DND-41 (cell line): ENCODE measurements around the gene CCDC18.

Experiments
- CTCF ChIP-seq: IDR thresholded peaks from 2 replicates; pipeline ENCODE4 v1.5.1; 2012; ENCODE audit warnings: borderline replicate concordance, low read length, moderate library complexity, mild to moderate bottlenecking; ENCODE audit not compliant: poor library complexity, severe bottlenecking; ENCODE audit errors: extremely low read depth
- EZH2 ChIP-seq: IDR thresholded peaks from 3 replicates; pipeline ENCODE4 v1.6.1; 2012; ENCODE audit warnings: borderline replicate concordance, low read depth, mild to moderate bottlenecking, moderate library complexity, low read length, inconsistent platforms; ENCODE audit not compliant: severe bottlenecking

- TF ChIP-seq CTCF (no peak), EZH2 (no peak)
Measured at GRCh38 chr1:93322349-93322748, 141.8 kb downstream of the CCDC18 start.
